C4-2B (cell line): ENCODE data around the gene SLIT3.

Source experiments
- ZFX ChIP-seq: fragments of 450-650 bp; IDR thresholded peaks from 2 replicates; pipeline ENCODE4 v1.6.1; 2017
- TF ChIP-seq, protein P1 (sequence below): fragments of 450-650 bp; conservative IDR thresholded peaks from 2 replicates; pipeline ENCODE4 v1.5.1; 2017; ENCODE audit warnings: mild to moderate bottlenecking

DNA sequence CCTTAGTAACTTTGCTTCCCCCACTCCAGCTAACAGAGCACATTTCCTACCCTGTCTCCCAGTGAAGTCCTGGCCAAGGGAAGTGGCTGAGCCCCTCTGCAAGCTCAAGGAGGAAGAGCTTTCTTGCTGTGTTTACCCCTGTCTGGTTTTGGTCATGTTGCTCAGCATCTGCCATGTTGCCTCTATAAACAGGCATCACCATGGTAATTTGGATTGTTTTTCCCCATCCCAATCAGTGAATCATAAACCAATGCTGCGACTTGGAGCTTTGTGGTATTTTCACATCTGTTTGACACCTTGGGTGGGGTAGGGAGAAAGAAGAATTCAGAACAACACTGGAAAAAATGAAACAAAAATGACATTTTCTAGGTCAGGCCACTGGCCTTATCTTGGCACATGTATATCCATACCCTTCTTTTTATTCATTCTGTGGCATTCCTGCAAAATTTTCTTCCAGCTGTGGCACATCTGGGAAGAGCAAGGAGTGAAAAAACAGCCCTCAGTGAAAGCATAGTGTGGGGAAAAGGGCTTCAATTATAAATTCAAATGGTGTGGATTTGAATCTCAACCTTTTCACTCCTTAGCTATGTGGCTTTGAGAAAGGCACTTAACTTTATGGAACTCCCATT is 42.5 kb downstream of the SLIT3 start:
- TF ChIP-seq, protein P1, sequence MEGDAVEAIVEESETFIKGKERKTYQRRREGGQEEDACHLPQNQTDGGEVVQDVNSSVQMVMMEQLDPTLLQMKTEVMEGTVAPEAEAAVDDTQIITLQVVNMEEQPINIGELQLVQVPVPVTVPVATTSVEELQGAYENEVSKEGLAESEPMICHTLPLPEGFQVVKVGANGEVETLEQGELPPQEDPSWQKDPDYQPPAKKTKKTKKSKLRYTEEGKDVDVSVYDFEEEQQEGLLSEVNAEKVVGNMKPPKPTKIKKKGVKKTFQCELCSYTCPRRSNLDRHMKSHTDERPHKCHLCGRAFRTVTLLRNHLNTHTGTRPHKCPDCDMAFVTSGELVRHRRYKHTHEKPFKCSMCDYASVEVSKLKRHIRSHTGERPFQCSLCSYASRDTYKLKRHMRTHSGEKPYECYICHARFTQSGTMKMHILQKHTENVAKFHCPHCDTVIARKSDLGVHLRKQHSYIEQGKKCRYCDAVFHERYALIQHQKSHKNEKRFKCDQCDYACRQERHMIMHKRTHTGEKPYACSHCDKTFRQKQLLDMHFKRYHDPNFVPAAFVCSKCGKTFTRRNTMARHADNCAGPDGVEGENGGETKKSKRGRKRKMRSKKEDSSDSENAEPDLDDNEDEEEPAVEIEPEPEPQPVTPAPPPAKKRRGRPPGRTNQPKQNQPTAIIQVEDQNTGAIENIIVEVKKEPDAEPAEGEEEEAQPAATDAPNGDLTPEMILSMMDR, result no peak
- TF ChIP-seq ZFX, result no peak
